Measurements from ENCODE around the gene GPC5. TPM values are rescaled to one million over a fixed set of nuclear protein-coding genes. Genes with fewer than 3 reads are reported as not detected.

Gene GPC5
- total and polyA plus RNA-seq, 2 of the 13 experiments (the other 11 are each of a cell fraction or from before 2014, with no cell fraction given): 0.02 to 0.07 TPM

DNA sequence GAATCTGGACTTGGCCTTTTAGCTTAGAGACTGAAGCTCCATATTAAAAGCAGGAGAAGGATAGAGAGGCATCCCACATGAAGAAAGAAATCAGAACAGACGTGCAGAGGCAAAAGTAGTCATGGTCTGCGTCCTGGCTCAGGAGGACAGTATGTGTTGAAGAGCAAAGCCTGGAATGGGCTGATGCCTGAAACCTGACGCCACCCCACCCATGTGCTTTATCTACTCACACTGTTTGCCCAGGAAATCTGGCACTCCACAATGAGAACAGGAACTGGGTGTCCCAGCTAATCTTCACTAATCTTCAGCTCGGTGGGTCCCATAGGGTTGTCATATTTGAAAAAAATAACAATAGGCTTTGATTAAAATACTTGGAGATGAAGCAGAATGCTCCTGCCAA, 1279.2 kb downstream of the GPC5 start (continued):
- TF ChIP-seq, protein P1, sequence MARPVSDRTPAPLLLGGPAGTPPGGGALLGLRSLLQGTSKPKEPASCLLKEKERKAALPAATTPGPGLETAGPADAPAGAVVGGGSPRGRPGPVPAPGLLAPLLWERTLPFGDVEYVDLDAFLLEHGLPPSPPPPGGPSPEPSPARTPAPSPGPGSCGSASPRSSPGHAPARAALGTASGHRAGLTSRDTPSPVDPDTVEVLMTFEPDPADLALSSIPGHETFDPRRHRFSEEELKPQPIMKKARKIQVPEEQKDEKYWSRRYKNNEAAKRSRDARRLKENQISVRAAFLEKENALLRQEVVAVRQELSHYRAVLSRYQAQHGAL (CRISPR knock-in tag; IDR thresholded peaks at IDR 0.05; ENCODE audit: not compliant biosample characterization): no peak
- TF ChIP-seq ZNF629 (CRISPR knock-in tag; conservative IDR thresholded peaks at IDR 0.05) (no peak), RARA (CRISPR knock-in tag; IDR thresholded peaks at IDR 0.05) (no peak), ZNF816 (CRISPR knock-in tag; IDR thresholded peaks at IDR 0.05; ENCODE audit: borderline replicate concordance) (no peak), ZMYM3 (CRISPR knock-in tag; IDR thresholded peaks at IDR 0.05) (no peak)

DNA sequence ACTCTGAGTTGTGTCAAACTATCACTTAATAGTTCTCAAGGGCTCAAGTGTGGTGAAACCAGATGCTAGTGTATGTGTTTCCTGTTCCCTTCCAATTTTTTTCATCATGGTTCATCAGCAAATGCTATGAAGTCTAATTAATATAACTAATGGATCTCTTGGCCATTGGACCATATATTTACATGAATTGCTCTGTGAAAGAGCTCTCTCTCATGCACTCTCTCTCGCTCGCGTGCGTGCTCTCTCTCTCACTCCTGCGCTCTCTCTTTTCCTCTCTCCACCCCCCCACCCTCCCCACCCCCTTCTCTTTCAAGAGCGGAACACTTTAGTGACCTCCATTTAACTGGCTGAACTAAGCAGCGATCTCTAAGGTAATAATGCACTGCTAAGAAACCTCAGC, 1281.2 kb downstream of the GPC5 start:
- Histone ChIP-seq H3K4me2 (ENCODE audit: low read depth, low read length) (no peak overlapping the region), H3K27me3 (ENCODE audit: control insufficient read depth in 1 of 2, insufficient read depth in 2 of 2, low read length in 2 of 2) (no peaks in the 10 kb centered on the region), H3K79me2 (ENCODE audit: insufficient read depth, low read length) (no peaks in the 10 kb centered on the region), H2AFZ (ENCODE audit: low read length) (no peak overlapping the region), H3K4me3 (replicated peaks in 1 of 3; ENCODE audit: insufficient read depth in 1 of 3, low read depth in 2 of 3, low read length in 3 of 3) (no peak overlapping the region), H3K27ac (ENCODE audit: extremely low read length, insufficient read depth, low read length) (no peak overlapping the region), H3K9me3 (ENCODE audit: low read length) (no peaks in the 10 kb centered on the region), H3K4me1 (ENCODE audit: insufficient read depth, low read length) (no peaks in the 10 kb centered on the region), H3K36me3 (replicated peaks in 1 of 2; ENCODE audit: control insufficient read depth in 1 of 2, insufficient read depth in 2 of 2, low read length in 2 of 2) (no peaks in the 10 kb centered on the region), H4K20me1 (ENCODE audit: insufficient read depth, low read length) (no peaks in the 10 kb centered on the region), H3K9ac (ENCODE audit: insufficient read depth, low read depth, low read length) (no peak overlapping the region)
- intact Hi-C loops (cut with micrococcal nuclease; ENCODE audit: unreplicated experiment) (no loop called here), in situ Hi-C loops (cut with HindIII; ENCODE audit: extremely low pct_ligation_motif_present, low pct_unique_long_range_greater_than_20kb) (no loop called here)
- BruUV-seq (replicated peaks): no TSS peak
- CTCF ChIA-PET (ENCODE audit: low intra/inter-chr PET ratio, low total read pairs): no interaction called here
- whole genome bisulfite sequencing (ENCODE audit: low lambda C conversion rate): 60% methylated on average over 7 of the region's 7 CpGs
- POLR2A ChIA-PET: no interaction called here
- DNase-seq (ENCODE audit: low spot score) (no peak), ATAC-seq (no peak), FAIRE-seq (no peak)
- no peak for TF ChIP-seq SRSF9 (IDR thresholded peaks at IDR 0.05; ENCODE audit: borderline replicate concordance, insufficient read depth, low read depth, low read length, poor library complexity, severe bottlenecking)
- no peak for TF ChIP-seq ZNF549 (CRISPR knock-in tag; IDR thresholded peaks at IDR 0.05)
- TF ChIP-seq ZNF670 (CRISPR knock-in tag; IDR thresholded peaks at IDR 0.05; ENCODE audit: borderline replicate concordance): no peak
- TF ChIP-seq, protein P2, sequence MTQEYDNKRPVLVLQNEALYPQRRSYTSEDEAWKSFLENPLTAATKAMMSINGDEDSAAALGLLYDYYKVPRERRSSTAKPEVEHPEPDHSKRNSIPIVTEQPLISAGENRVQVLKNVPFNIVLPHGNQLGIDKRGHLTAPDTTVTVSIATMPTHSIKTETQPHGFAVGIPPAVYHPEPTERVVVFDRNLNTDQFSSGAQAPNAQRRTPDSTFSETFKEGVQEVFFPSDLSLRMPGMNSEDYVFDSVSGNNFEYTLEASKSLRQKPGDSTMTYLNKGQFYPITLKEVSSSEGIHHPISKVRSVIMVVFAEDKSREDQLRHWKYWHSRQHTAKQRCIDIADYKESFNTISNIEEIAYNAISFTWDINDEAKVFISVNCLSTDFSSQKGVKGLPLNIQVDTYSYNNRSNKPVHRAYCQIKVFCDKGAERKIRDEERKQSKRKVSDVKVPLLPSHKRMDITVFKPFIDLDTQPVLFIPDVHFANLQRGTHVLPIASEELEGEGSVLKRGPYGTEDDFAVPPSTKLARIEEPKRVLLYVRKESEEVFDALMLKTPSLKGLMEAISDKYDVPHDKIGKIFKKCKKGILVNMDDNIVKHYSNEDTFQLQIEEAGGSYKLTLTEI (CRISPR knock-in tag; conservative IDR thresholded peaks at IDR 0.05): no peak
- TF ChIP-seq SPEN (CRISPR knock-in tag; IDR thresholded peaks at IDR 0.05; ENCODE audit: low read depth): no peak
- TF ChIP-seq, protein P3, sequence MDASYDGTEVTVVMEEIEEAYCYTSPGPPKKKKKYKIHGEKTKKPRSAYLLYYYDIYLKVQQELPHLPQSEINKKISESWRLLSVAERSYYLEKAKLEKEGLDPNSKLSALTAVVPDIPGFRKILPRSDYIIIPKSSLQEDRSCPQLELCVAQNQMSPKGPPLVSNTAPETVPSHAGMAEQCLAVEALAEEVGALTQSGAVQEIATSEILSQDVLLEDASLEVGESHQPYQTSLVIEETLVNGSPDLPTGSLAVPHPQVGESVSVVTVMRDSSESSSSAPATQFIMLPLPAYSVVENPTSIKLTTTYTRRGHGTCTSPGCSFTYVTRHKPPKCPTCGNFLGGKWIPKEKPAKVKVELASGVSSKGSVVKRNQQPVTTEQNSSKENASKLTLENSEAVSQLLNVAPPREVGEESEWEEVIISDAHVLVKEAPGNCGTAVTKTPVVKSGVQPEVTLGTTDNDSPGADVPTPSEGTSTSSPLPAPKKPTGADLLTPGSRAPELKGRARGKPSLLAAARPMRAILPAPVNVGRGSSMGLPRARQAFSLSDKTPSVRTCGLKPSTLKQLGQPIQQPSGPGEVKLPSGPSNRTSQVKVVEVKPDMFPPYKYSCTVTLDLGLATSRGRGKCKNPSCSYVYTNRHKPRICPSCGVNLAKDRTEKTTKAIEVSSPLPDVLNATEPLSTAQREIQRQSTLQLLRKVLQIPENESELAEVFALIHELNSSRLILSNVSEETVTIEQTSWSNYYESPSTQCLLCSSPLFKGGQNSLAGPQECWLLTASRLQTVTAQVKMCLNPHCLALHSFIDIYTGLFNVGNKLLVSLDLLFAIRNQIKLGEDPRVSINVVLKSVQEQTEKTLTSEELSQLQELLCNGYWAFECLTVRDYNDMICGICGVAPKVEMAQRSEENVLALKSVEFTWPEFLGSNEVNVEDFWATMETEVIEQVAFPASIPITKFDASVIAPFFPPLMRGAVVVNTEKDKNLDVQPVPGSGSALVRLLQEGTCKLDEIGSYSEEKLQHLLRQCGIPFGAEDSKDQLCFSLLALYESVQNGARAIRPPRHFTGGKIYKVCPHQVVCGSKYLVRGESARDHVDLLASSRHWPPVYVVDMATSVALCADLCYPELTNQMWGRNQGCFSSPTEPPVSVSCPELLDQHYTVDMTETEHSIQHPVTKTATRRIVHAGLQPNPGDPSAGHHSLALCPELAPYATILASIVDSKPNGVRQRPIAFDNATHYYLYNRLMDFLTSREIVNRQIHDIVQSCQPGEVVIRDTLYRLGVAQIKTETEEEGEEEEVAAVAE (CRISPR knock-in tag; IDR thresholded peaks at IDR 0.05; ENCODE audit: borderline replicate concordance): no peak
- TF ChIP-seq, protein P4, sequence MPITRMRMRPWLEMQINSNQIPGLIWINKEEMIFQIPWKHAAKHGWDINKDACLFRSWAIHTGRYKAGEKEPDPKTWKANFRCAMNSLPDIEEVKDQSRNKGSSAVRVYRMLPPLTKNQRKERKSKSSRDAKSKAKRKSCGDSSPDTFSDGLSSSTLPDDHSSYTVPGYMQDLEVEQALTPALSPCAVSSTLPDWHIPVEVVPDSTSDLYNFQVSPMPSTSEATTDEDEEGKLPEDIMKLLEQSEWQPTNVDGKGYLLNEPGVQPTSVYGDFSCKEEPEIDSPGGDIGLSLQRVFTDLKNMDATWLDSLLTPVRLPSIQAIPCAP (CRISPR knock-in tag; IDR thresholded peaks at IDR 0.05; ENCODE audit: low read depth): no peak
- no peak for TF ChIP-seq ZFX (CRISPR knock-in tag; IDR thresholded peaks at IDR 0.05; ENCODE audit: low read depth)
- TF ChIP-seq ZNF589 (CRISPR knock-in tag; conservative IDR thresholded peaks at IDR 0.05): no peak
- TF ChIP-seq, protein P5, sequence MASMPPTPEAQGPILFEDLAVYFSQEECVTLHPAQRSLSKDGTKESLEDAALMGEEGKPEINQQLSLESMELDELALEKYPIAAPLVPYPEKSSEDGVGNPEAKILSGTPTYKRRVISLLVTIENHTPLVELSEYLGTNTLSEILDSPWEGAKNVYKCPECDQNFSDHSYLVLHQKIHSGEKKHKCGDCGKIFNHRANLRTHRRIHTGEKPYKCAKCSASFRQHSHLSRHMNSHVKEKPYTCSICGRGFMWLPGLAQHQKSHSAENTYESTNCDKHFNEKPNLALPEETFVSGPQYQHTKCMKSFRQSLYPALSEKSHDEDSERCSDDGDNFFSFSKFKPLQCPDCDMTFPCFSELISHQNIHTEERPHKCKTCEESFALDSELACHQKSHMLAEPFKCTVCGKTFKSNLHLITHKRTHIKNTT (CRISPR knock-in tag; IDR thresholded peaks at IDR 0.05): no peak

All from HepG2 (cell line).